Ectodermal cell (in vitro differentiated cells): ENCODE measurements around the gene ADAMTSL2.

Experiments used
- H3K27ac ChIP-seq: 2 replicates; pipeline ENCODE4 v1.7.0; 2013; ENCODE audit warnings: mild to moderate bottlenecking, low read depth, low read length; ENCODE audit not compliant: insufficient read depth, poor library complexity, severe bottlenecking
- H3K27me3 ChIP-seq: 2 replicates; pipeline ENCODE4 v1.7.0; 2013; ENCODE audit warnings: mild to moderate bottlenecking, low read length; ENCODE audit not compliant: insufficient read depth, control insufficient read depth, poor library complexity, severe bottlenecking
- H3K36me3 ChIP-seq: one replicate; pipeline ENCODE4 v1.7.0; 2013; ENCODE audit warnings: low read length; ENCODE audit not compliant: control insufficient read depth, insufficient read depth
- H3K4me1 ChIP-seq: one replicate; pipeline ENCODE4 v1.7.0; 2013; ENCODE audit warnings: low read length; ENCODE audit not compliant: control insufficient read depth, insufficient read depth
- H3K4me3 ChIP-seq: 2 replicates; pipeline ENCODE4 v1.7.0; 2013; ENCODE audit warnings: low read depth, low read length, control low read depth; ENCODE audit not compliant: insufficient read depth
- H3K9me3 ChIP-seq: 2 replicates; pipeline ENCODE4 v1.7.0; 2013; ENCODE audit warnings: mild to moderate bottlenecking, low read length, moderate library complexity; ENCODE audit not compliant: control insufficient read depth
- WGBS, 2 experiments: methylation state at CpG; one replicate each; pipeline ENCODE4 v1.1.7; 2013; ENCODE audit warnings: missing lambda C conversion rate in 2 of 2; 5-methylcytosine and 5-hydroxymethylcytosine counted together

Gene ADAMTSL2

DNA sequence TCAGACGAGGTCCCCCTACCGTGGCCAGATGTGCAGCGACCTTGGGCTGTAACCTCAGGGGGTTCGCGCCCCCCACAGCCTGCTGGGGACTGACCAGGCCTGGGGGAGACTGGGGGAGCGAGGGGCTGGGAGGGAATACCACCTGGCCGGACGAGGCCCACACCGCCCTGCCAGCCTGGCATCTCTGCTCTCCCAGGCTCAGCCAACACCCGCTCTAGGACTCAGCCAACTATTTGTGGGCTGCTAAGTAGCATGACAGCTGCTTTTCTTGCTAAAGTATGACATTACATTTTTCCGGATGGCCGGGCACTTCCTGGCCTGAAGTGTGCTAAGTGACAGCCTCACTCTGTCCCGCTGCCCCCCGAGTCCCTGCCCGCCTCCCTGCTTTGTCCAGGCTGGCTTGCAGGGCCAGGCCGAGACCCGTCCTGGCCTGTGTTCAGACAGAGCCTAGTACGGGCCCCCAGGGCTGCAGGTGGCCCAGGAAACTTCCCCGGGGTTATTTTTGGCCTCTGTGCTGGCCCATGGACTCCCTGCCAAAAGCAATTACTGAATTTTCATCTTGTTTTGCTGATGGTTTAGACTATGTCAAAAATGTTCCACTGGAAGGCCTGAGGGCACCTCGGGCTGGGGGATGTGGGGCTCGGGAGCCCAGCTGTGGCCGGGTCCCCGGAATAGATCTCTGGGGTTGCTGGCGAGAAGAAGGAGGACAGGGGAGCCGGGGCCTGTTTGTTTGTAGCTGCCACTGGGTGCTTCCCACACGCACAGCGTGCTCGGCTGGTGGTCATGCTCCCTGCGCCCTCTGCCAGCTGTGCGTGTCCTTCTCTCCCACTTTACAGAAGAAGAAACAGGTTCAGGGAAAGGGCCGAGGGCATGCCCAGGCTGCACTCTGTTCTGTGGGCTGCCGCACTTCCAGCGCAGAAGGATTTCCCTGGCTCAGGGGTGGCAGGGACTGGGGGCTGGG lies 42.2 kb upstream of the ADAMTSL2 start:
- Histone ChIP-seq H3K4me1 (no peaks in the 10 kb centered on the region), H3K4me3 (no peak overlapping the region), H3K9me3 (no peaks in the 10 kb centered on the region), H3K27me3 (no peaks in the 10 kb centered on the region), H3K36me3 (no peaks in the 10 kb centered on the region), H3K27ac (no peak overlapping the region)
- WGBS, 2 experiments = 92% methylated on average over 33 of the region's 33 CpGs

DNA sequence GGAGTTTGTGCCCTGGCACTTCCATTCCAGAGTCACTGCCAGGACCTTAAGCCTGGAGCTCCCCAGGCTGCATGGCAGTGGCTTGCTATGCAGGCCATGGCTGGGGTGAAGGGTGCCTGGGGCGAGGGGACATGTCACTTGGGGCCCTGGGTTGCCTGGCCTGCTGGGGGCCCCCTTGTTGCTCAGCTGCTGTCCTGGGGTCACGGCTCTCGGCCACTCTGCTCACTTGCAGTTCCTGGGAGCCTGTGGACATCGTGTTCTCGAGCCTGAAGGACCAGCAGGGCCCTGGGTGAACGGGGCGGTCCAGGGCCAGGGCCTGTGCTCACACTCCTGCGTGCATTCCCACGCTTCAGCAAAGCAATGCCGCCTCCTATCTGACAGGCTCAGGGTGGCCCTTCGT lies 41.1 kb upstream of the ADAMTSL2 start:
- no peak overlapping the region for H3K27ac ChIP-seq
- WGBS, 2 experiments = 87 to 90% methylated on average over 11 of the region's 11 CpGs
- H3K27me3 ChIP-seq = no peaks in the 10 kb centered on the region
- H3K4me3 ChIP-seq = no peak overlapping the region
- H3K4me1 ChIP-seq = no peaks in the 10 kb centered on the region
- H3K9me3 ChIP-seq = no peaks in the 10 kb centered on the region
- H3K36me3 ChIP-seq = no peaks in the 10 kb centered on the region

DNA sequence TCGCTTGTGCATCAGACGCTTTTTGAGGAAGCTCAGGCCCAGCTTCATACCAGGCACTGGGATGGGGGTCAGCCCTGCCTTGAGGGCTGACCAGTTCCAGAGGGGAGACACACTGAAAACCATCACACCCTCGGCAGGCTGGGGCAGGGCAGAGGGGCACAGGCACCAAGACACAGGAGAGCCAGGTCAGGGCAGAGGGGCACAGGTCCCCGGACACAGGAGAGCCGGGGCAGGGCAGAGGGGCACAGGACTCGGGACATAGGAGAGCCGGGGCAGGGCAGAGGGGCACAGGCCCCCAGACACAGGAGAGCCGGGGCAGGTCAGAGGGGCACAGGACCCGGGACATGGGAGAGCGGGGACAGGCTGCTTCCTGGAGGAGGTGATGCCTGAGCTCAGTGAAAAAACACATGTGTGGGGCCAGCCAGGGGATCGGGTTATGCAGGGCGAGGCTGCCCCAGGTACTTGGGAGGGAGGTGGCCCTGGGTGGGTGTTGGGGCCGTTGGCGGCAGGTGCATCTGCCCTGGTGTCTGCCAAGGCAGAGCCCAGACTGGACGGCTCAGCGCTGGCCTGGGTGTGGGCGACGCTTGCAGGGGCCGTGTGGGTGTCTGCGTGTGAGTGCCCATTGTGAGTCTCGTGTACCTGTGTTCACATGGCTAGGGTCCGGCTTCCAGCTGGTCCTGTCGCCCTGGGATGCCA lies 40.5 kb upstream of the ADAMTSL2 start:
- no peak overlapping the region for H3K27ac ChIP-seq
- H3K9me3 ChIP-seq = no peaks in the 10 kb centered on the region
- H3K4me3 ChIP-seq = no peak overlapping the region
- H3K27me3 ChIP-seq = no peaks in the 10 kb centered on the region
- 93% methylated on average over 23 of the region's 23 CpGs for WGBS, 2 experiments
- H3K36me3 ChIP-seq = no peaks in the 10 kb centered on the region
- H3K4me1 ChIP-seq = peaks cover 4% of the 10 kb centered on the region

DNA sequence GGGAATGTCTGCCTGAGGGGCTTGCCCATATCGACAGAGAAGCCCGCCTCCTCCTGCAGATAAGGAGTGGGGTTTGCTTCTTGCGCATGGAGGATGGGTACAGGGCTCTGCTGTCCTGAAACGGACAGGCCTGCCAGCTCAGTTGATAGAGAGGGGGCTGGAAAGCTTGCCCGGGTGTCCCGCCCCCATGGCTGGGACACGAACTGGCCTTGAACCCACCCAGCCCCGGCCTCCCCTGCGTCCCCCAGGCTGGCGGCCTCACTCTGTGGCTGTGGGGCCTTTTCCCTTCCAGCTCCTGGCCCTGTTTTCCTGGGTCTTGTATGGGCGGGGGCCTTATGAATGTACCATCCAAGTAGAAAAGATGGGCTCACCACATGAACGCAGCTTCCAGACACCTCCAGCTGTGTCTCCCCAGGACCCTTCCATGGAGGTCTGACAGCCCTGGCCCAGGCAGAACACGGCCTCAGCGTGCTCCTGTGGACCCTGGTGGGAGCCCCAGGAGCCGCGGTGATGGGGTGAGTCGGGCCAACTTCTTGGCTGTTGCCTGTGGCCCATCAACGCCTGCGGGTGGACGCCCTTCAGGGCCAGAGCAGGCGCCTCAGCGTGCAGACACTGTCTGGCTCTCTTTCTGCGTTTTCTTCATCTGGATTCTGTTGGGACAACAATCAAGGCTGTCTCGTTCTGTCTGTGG lies 39.7 kb upstream of the ADAMTSL2 start:
- Histone ChIP-seq H3K27me3 (no peaks in the 10 kb centered on the region), H3K36me3 (no peaks in the 10 kb centered on the region), H3K4me3 (no peak overlapping the region), H3K27ac (no peak overlapping the region), H3K4me1 (peaks cover 11% of the 10 kb centered on the region), H3K9me3 (no peaks in the 10 kb centered on the region)
- 90 to 93% methylated on average over 24 of the region's 24 CpGs for WGBS, 2 experiments

DNA sequence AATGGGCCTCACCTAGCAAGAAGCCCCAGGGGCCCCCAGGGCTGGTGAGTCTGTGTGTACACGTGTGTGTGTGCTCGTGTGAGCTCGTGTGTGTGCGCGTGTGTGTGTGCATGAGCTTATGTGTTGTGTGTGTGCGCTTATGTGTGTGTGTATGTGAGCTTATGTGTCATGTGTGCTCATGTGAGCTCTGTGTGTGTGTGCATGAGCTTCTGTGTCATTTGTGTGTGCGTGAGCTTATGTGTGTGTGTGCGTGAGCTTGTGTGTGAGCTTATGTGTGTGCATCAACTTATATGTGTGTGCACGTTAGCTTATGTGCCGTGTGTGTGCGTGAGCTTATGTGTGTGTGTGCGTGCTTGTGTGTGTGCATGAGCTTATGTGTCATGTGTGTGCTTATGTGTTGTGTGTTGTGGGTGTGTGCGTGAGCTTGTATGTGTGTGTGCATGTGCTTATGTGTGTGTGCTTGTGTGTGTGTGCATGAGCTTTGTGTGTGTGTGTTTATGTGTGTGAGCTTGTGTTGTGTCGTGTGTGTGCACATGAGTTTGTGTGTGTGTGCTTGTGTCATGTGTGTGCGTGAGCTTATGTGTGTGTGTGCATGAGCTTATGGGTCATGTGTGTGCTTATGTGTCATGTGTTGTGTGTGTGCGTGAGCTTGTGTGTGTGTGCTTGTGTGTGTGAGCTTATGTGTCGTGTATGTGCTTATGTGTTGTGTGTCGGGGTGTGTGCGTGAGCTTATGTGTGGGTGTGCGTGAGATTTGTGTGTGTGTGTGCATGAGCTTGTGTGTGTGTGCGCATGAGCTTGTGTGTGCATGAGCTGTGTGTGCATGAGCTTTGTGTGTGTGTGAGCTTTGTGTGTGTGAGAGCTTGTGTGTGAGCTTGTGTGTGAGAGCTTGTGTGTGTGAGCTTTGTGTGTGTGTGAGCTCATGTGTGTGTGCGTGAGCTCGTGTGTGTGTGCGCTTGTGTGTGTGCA lies 38.9 kb upstream of the ADAMTSL2 start:
- peaks cover 11% of the 10 kb centered on the region for H3K4me1 ChIP-seq
- no peak overlapping the region for H3K4me3 ChIP-seq
- no peaks in the 10 kb centered on the region for H3K36me3 ChIP-seq
- H3K9me3 ChIP-seq = no peaks in the 10 kb centered on the region
- no peak overlapping the region for H3K27ac ChIP-seq
- WGBS, 2 experiments = 90 to 91% methylated on average over 24 of the region's 24 CpGs
- no peaks in the 10 kb centered on the region for H3K27me3 ChIP-seq

DNA sequence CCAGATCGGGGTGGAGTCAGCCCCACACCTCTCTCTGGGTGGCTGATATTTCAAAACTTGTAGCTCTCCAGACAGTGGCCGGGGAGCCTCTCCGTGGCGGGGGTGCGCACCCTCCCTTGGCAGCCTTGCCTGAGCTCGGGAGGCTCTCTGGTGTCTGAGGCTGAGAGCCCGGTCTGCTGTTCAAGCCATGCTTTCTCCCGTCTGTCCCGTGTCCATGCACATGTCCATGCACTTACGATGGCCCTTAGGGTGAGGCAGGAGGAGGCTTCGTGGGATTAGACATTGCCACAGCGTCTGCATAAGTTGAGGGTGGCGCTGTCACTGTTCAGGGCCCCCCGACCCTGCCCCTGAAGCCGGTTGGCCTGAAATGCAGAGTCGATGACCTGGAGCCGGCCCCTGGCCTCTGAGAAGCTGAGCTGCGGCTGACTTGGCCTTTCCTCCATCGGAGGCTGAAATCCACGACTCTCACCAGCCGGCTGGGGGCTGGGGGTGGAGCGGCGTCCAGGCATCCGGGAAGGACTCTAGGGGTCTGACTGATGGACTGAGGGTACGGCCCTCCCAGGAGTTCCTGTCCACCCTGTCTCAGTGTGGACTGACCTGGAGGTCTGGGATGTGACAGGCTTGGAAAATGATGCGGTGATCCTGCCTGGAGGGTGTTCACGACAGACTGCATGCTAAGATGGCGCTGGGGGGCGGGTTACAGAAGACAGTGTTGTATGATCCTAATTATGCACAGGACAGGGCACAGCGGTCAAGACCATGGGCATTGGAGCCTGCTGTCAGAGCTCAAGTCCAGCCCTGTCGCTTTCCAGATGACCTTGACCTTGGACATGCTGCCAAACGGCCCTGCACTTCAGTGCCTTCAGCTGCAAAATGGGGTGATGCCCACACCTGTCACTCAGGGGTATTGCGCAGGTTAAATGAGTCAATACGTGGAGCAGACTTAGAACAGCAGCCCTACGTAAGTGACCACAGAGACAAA lies 37.4 kb upstream of the ADAMTSL2 start:
- Histone ChIP-seq H3K9me3 (no peaks in the 10 kb centered on the region), H3K27me3 (no peaks in the 10 kb centered on the region), H3K27ac (no peak overlapping the region), H3K36me3 (no peaks in the 10 kb centered on the region), H3K4me1 (peaks cover 11% of the 10 kb centered on the region), H3K4me3 (no peak overlapping the region)
- WGBS, 2 experiments = 89 to 91% methylated on average over 35 of the region's 35 CpGs

DNA sequence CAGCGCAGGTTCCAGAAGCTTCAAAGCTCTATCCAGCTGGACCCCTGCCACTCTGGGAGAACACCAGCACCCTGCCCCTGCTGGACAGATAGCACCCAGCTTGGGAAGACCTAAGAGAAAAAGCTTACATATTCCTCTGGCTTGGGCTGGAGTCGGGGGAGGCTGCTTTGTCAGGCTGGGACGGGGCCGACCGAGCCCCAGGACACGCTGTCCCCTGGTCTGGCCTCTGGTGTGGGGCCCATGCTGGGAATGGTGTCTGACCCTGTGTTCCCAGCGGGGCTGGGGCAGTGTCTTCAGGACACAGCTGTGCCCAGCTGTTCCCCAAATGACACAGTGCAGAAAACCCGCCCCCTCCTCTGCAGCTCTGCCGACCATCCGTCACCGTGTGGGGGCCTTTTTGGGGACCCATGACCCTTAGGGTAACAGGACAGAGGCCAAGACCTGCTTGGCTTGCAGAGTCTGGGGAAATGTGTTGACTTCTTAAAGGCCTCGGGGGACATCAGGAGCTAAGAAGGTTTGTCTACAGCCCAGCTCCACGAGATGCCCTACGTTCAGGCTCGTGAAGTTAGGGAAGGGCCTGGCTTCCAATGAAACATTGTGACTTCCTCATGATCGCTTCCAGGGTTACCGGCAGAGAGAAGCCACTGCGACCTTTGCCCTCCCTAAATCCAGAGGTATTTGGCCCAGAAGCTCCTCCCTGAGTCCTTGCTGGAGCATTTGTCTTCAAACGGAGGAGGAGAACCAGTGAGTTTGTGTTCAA lies 35.2 kb upstream of the ADAMTSL2 start:
- no peaks in the 10 kb centered on the region for H3K27me3 ChIP-seq
- H3K4me1 ChIP-seq = peaks cover 11% of the 10 kb centered on the region
- H3K9me3 ChIP-seq = peaks cover 2% of the 10 kb centered on the region
- H3K36me3 ChIP-seq = no peaks in the 10 kb centered on the region
- H3K27ac ChIP-seq = no peak overlapping the region
- H3K4me3 ChIP-seq = no peak overlapping the region
- 84 to 86% methylated on average over 19 of the region's 19 CpGs for WGBS, 2 experiments

DNA sequence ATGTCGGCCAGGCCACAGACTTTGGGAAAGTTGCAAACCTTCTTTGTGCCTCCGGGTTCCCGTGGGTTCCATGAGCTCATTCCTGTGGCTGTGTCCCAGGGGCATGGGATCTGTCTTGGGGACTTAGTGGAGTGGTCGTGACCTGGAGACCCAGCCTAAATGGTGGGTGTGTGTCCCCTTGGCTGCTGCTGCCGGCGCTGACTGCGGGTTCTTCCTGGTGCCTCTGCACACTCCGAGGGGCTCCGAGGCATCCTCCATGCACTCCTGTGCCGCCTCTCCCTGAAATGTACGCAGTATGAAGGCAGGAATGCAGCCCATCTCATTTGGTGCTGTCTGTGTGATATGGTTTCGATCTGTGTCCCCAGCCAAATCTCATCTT lies 34.6 kb upstream of the ADAMTSL2 start:
- H3K4me1 ChIP-seq = peaks cover 11% of the 10 kb centered on the region
- H3K36me3 ChIP-seq = no peaks in the 10 kb centered on the region
- H3K27ac ChIP-seq = no peak overlapping the region
- peaks cover 2% of the 10 kb centered on the region for H3K9me3 ChIP-seq
- H3K4me3 ChIP-seq = no peak overlapping the region
- H3K27me3 ChIP-seq = no peaks in the 10 kb centered on the region
- WGBS, 2 experiments = 92 to 94% methylated on average over 12 of the region's 12 CpGs
